AG09319 (cell line): Measurements from ENCODE around the gene SCN4B.

Source experiments
- DNase-seq: peaks from one replicate; pipeline ENCODE4 v3.0.0-alpha.2; 2010; ENCODE audit warnings: low read depth; ENCODE audit errors: extremely low read depth
- TF ChIP-seq, protein P1 (sequence below): IDR thresholded peaks from 2 replicates; pipeline ENCODE4 v1.5.1; 2011; ENCODE audit warnings: low read depth, mild to moderate bottlenecking, inconsistent platforms, low read length, moderate library complexity

SCN4B gene

DNA sequence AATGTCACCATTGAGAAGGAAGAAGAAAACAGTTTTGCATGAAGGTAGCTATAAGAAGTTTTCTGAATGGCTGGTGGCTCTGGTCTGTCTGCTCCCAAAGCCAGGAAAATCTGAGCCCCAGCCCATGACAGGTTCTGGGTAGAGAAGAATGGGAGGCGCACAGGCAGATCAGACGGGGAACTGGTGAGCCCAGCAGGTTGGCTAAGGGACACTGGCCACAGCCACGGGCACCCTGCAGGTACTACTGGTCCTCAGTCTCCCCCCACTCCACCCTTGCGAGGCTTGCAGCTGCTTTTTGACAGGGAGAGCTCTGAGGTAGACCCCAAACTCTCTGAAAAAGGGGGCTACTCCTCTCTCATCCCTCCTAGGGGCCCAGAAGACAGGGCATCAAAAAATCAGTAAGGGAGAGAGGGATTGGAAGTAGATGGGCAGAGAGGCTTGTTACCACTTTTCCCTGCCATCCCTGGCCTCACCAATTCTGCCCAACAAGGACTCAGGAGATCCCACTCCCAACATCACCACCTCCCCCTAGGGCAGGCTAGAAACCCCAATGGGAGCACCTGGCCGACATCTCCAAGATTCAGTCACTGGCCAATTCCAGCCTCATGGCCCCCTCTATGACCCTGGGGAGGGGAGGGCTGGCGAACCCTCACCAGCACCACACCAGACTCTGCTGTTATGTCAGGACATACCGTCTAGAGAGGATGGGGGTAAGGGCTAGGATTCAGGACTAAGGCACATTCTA lies 17.4 kb downstream of the SCN4B start:
- no peak for DNase-seq
- TF ChIP-seq, protein P1, sequence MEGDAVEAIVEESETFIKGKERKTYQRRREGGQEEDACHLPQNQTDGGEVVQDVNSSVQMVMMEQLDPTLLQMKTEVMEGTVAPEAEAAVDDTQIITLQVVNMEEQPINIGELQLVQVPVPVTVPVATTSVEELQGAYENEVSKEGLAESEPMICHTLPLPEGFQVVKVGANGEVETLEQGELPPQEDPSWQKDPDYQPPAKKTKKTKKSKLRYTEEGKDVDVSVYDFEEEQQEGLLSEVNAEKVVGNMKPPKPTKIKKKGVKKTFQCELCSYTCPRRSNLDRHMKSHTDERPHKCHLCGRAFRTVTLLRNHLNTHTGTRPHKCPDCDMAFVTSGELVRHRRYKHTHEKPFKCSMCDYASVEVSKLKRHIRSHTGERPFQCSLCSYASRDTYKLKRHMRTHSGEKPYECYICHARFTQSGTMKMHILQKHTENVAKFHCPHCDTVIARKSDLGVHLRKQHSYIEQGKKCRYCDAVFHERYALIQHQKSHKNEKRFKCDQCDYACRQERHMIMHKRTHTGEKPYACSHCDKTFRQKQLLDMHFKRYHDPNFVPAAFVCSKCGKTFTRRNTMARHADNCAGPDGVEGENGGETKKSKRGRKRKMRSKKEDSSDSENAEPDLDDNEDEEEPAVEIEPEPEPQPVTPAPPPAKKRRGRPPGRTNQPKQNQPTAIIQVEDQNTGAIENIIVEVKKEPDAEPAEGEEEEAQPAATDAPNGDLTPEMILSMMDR = no peak

- DNase-seq = no peak
- TF ChIP-seq, protein P1 = no peak
These were observed 18.8 kb downstream of the SCN4B start for GRCh38 chr11:118133816-118134215.

GRCh38 chr11:118132385-118133151 lies 20.1 kb downstream of the SCN4B start:
- TF ChIP-seq, protein P1 = no peak
- no peak for DNase-seq

GRCh38 chr11:118129471-118130172 lies 23.0 kb downstream of the SCN4B start:
- TF ChIP-seq, protein P1 = no peak
- no peak for DNase-seq

DNA sequence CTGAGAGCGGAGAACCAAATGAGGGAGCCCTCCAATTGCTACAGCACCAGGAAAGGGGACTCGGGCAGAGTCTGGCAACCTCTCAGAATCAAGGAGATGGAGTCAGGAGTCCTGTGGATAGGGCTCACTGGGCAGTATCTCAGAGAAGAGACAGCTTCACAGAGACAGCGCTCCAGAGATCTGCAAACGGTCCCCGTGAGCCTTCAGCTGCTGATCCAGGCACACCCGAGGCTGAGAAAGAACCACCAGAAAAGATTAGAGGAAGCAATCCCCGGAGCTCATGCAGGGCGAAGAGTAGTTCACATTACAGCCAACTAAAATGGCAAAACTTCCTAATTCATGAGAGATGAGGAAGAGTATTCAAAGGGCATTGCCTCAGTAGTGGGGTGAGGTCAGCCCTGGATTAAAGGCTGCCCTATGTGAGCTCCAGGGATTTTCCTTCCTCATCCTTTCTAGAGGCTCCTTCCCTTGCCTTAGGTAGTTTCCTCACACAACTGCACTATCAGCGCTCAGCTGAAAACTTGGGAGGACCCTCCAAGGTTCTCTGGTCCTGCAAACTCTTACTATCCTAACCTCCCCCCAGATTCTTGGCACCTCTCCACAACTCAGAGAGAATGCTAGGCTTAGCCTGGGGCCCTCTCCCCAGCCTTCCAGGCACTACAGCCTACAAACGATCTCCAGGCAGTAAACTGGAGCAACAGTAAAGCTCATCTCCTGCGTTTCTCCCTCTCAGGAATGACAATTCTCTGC lies 23.7 kb downstream of the SCN4B start:
- TF ChIP-seq, protein P1 = no peak
- no peak for DNase-seq

DNA sequence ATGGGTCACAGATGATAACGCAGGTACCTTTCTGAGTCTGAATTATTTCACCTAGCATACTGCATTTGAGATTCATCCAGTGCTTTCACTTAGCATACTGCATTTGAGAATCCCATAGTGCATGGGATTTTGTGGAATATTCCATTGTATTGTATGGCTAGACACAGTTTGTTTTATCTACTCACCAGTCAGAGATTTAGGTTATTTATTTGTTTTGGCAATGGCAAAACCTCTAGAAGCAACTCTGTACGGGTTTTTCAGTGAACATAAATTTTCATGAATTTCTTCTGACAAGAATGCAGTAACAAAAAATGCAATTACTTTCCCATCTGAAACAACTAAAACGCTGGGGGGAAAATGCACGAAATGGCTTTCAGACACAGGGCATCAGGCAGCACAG lies 24.3 kb downstream of the SCN4B start:
- TF ChIP-seq, protein P1 = no peak
- DNase-seq = no peak
